SK-N-SH (cell line): ENCODE results near the gene DCLK1. TPM values are rescaled to one million over a fixed set of nuclear protein-coding genes. Genes with fewer than 3 reads are reported as not detected.

ENCODE experiments used
- CTCF ChIA-PET: fragments of 300-600, 350-600 bp; formaldehyde crosslinking; extraction: SDS; loops from one replicate; lab custom pipeline; 2021; lab: Yijun Ruan, JAX
- POLR2A ChIA-PET: fragments of 350-600 bp; sonication (Branson Sonifier 250); formaldehyde crosslinking; extraction: SDS; loops from one replicate; lab custom pipeline; 2020; ENCODE audit warnings: antibody characterized with exemption, inconsistent platforms; lab: Yijun Ruan, JAX
- DNase-seq: peaks from one replicate; pipeline ENCODE4 v3.0.0; 2012
- H2AFZ ChIP-seq: fragments of 200-600 bp; sonication (generic); 2 replicates; pipeline ENCODE4 v1.8.1; 2016; ENCODE audit warnings: antibody characterized with exemption, mild to moderate bottlenecking, low read depth
- H3F3A ChIP-seq: fragments of 200-600 bp; sonication (generic); replicated peaks from 2 replicates; pipeline ENCODE3; 2016; ENCODE audit warnings: antibody characterized with exemption, mild to moderate bottlenecking; ENCODE audit not compliant: insufficient read depth
- H3K27ac ChIP-seq, 2 experiments: fragments of 200-500 bp in 1 of 2; fragments of 200-600 bp in 1 of 2; sonication (Bioruptor generic) in 1 of 2; sonication (generic), shearing (Covaris generic) in 1 of 2; 2 replicates each; pipeline versions ENCODE4 v1.5.1 to v1.6.1; 2014 to 2016; ENCODE audit warnings: low read depth in 2 of 2, inconsistent platforms in 1 of 2, low read length in 1 of 2, mild to moderate bottlenecking in 1 of 2, mixed read lengths in 1 of 2
- H3K27me3 ChIP-seq: fragments of 200-600 bp; sonication (generic), shearing (Covaris generic); 2 replicates; pipeline ENCODE4 v1.6.1; 2016; ENCODE audit warnings: mixed run types; ENCODE audit not compliant: insufficient read depth
- H3K36me3 ChIP-seq, 2 experiments: fragments of 200-500 bp in 1 of 2; fragments of 200-600 bp in 1 of 2; sonication (Bioruptor generic) in 1 of 2; sonication (generic) in 1 of 2; replicated peaks in 1 of 2; 2 replicates each; pipeline versions ENCODE3 to v1.5.1; 2014 to 2016; ENCODE audit warnings: low read length in 1 of 2, mild to moderate bottlenecking in 1 of 2; ENCODE audit not compliant: insufficient read depth in 2 of 2, control insufficient read depth in 1 of 2
- H3K4me1 ChIP-seq, 2 experiments: fragments of 200-500 bp in 1 of 2; fragments of 200-600 bp in 1 of 2; sonication (Bioruptor generic) in 1 of 2; sonication (generic), shearing (Covaris generic) in 1 of 2; 2 replicates each; pipeline versions ENCODE4 v1.5.1 to v1.6.1; 2014 to 2016; ENCODE audit warnings: low read depth in 1 of 2, low read length in 1 of 2, mixed run types in 1 of 2; ENCODE audit not compliant: insufficient read depth in 2 of 2, control insufficient read depth in 1 of 2
- H3K4me2 ChIP-seq: fragments of 200-600 bp; sonication (generic), shearing (Covaris generic); 2 replicates; pipeline ENCODE4 v1.6.1; 2017; ENCODE audit warnings: mixed run types
- H3K4me3 ChIP-seq, 2 experiments: fragments of 200-500 bp in 1 of 2; fragments of 200-600 bp in 1 of 2; sonication (Bioruptor generic) in 1 of 2; sonication (generic), shearing (Covaris generic) in 1 of 2; 2 replicates each; pipeline versions ENCODE4 v1.5.1 to v1.8.1; 2014 to 2016; ENCODE audit warnings: low read depth in 2 of 2, inconsistent platforms in 1 of 2, low read length in 1 of 2, mild to moderate bottlenecking in 1 of 2, mixed read lengths in 1 of 2, moderate library complexity in 1 of 2
- H3K79me2 ChIP-seq: fragments of 200-600 bp; sonication (generic); 2 replicates; pipeline ENCODE4 v1.8.1; 2017; ENCODE audit warnings: mild to moderate bottlenecking; ENCODE audit not compliant: insufficient read depth
- H3K9ac ChIP-seq: fragments of 200-600 bp; sonication (generic); 2 replicates; pipeline ENCODE4 v1.6.1; 2017; ENCODE audit warnings: mixed run types
- H3K9me2 ChIP-seq: fragments of 200-600 bp; sonication (generic); 2 replicates; pipeline ENCODE4 v1.6.1; 2017; ENCODE audit warnings: mixed run types
- H3K9me3 ChIP-seq: fragments of 200-600 bp; sonication (generic); 2 replicates; pipeline ENCODE4 v1.6.1; 2017; ENCODE audit warnings: mixed run types, mild to moderate bottlenecking, moderate library complexity
- H4K20me1 ChIP-seq: fragments of 200-600 bp; sonication (generic); 2 replicates; pipeline ENCODE4 v1.6.1; 2017; ENCODE audit warnings: mild to moderate bottlenecking, mixed run types; ENCODE audit not compliant: insufficient read depth
- CHD2 ChIP-seq: fragments of 150-350 bp; IDR thresholded peaks from 2 replicates; pipeline ENCODE4 v1.6.1; 2018; ENCODE audit warnings: low read length; ENCODE audit not compliant: partially characterized antibody
- CTCF ChIP-seq: fragments of 200-600 bp; sonication (generic); IDR thresholded peaks from 2 replicates; pipeline ENCODE4 v1.6.1; 2017; ENCODE audit warnings: antibody characterized with exemption, mild to moderate bottlenecking, moderate library complexity
- EP300 ChIP-seq, 2 experiments: IDR thresholded peaks; 2 replicates each; pipeline versions ENCODE4 v1.4.0 to v1.6.1; 2012; ENCODE audit warnings: borderline replicate concordance in 1 of 2, low read depth in 1 of 2, low read length in 1 of 2
- FOSL2 ChIP-seq: IDR thresholded peaks from 2 replicates; pipeline ENCODE4 v1.4.0; 2012; ENCODE audit warnings: low read depth, mild to moderate bottlenecking, moderate library complexity, borderline replicate concordance
- GABPA ChIP-seq: IDR thresholded peaks from 2 replicates; pipeline ENCODE4 v1.4.0; 2012; ENCODE audit warnings: low read depth, mild to moderate bottlenecking
- GATA2 ChIP-seq: sonication (generic); formaldehyde crosslinking; IDR thresholded peaks from 2 replicates; pipeline ENCODE4 v1.5.0; 2020; ENCODE audit warnings: mild to moderate bottlenecking, missing genetic modification reagents
- RAD21 ChIP-seq: IDR thresholded peaks from 2 replicates; pipeline ENCODE4 v1.6.1; 2012; ENCODE audit warnings: mild to moderate bottlenecking, low read length
- SIN3A ChIP-seq: IDR thresholded peaks from 2 replicates; pipeline ENCODE4 v1.6.1; 2012; ENCODE audit warnings: low read depth, mild to moderate bottlenecking, low read length, moderate library complexity, borderline replicate concordance
- TAF1 ChIP-seq: IDR thresholded peaks from 2 replicates; pipeline ENCODE4 v1.6.1; 2012; ENCODE audit warnings: low read depth, mild to moderate bottlenecking, low read length, moderate library complexity, borderline replicate concordance
- TCF12 ChIP-seq: IDR thresholded peaks from 2 replicates; pipeline ENCODE4 v1.4.0; 2012
- USF2 ChIP-seq: fragments of 150-350 bp; IDR thresholded peaks from 2 replicates; pipeline ENCODE4 v1.6.1; 2017; ENCODE audit warnings: antibody characterized with exemption, low read length, low read depth, borderline replicate concordance
- YY1 ChIP-seq: IDR thresholded peaks from 2 replicates; pipeline ENCODE4 v1.4.0; 2012; ENCODE audit warnings: low read depth, mild to moderate bottlenecking
- WGBS: methylation state at CpG from one replicate; pipeline ENCODE4 v1.1.6; 2017; ENCODE audit warnings: low lambda C conversion rate; 5-methylcytosine and 5-hydroxymethylcytosine counted together
- polyA plus RNA-seq, 3 experiments: library from polyadenylated mRNA; depleted of rRNA; stranded (reverse); fragments of >200 nt; gene quantifications; 2 replicates each; pipeline ENCODE4 v1.2.3, GENCODE V29; 2012
- TF ChIP-seq, protein P1 (sequence below): IDR thresholded peaks from 2 replicates; pipeline ENCODE4 v1.4.0; 2012; ENCODE audit warnings: low read depth, borderline replicate concordance
- TF ChIP-seq, protein P2 (sequence below): IDR thresholded peaks from 2 replicates; pipeline ENCODE4 v1.4.0; 2012; ENCODE audit warnings: low read depth

DCLK1 gene
- polyA plus RNA-seq, 1 of the 3 experiments (the other 2 are of a cell fraction): 1.1 TPM

- TF ChIP-seq, protein P1, sequence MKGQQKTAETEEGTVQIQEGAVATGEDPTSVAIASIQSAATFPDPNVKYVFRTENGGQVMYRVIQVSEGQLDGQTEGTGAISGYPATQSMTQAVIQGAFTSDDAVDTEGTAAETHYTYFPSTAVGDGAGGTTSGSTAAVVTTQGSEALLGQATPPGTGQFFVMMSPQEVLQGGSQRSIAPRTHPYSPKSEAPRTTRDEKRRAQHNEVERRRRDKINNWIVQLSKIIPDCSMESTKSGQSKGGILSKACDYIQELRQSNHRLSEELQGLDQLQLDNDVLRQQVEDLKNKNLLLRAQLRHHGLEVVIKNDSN: no peak
- TF ChIP-seq TCF12 (no peak), GATA2 (peak; percentile 82), TAF1 (no peak), EP300 (IDR thresholded peaks at IDR 0.05; ENCODE audit: borderline replicate concordance in 1 of 2, low read depth in 1 of 2, low read length in 1 of 2) (peak in 1 of 2 experiments; percentile 85; a peak in 2 of 4 replicates), GABPA (no peak), RAD21 (no peak; the same call in 1 of the 2 replicates), SIN3A (no peak), CHD2 (peak; percentile 64), YY1 (no peak)
Observed at GRCh38 chr13:35965226-35965927, 165.8 kb downstream of the DCLK1 start (continued).

GRCh38 chr13:35964863-35965180, 166.4 kb downstream of the DCLK1 start:
- TF ChIP-seq, protein P2, sequence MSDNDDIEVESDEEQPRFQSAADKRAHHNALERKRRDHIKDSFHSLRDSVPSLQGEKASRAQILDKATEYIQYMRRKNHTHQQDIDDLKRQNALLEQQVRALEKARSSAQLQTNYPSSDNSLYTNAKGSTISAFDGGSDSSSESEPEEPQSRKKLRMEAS: no peak
- TF ChIP-seq CHD2 (no peak), TCF12 (no peak), CTCF (no peak), FOSL2 (no peak), USF2 (no peak), GATA2 (no peak)
- Histone ChIP-seq H3K4me2 (no peak overlapping the region), H2AFZ (no peak overlapping the region), H3K9ac (no peak overlapping the region), H3F3A (peaks cover 13% of the 10 kb centered on the region), H3K36me3 (no peaks in the 10 kb centered on the region), H3K9me2 (no peaks in the 10 kb centered on the region), H3K27ac (peak overlapping the region; percentile 25 to 68; a peak in 3 of 4 replicates), H3K4me3 (no peak overlapping the region), H4K20me1 (no peaks in the 10 kb centered on the region), H3K79me2 (no peaks in the 10 kb centered on the region), H3K9me3 (no peaks in the 10 kb centered on the region), H3K4me1 (peaks cover 5 to 15% of the 10 kb centered on the region in 2 experiments; a peak in 3 of 4 replicates), H3K27me3 (no peaks in the 10 kb centered on the region)
- POLR2A ChIA-PET: no interaction called here
- no peak for DNase-seq
- 63% methylated on average over 4 of the region's 4 CpGs for WGBS
- CTCF ChIA-PET: interaction anchor here (0.6 to 0.9 kb wide), 3 partner anchors 10 to 26 kb away, joined by 3 read pairs; no protein-coding TSS in a partner anchor
